Peyer's patch (tissue), 4 donors: ENCODE data around the gene IL3RA. TPM values are rescaled to one million over a fixed set of nuclear protein-coding genes. Genes with fewer than 3 reads are reported as not detected.

Experiments
- DNase-seq, 3 donors: peaks; one replicate each; pipeline ENCODE4 v3.0.0-alpha.2; 2017 to 2019
- H3K27ac ChIP-seq, 4 donors: fragments of 200-600 bp; sonication (generic); one replicate each; pipeline ENCODE4 v1.5.1; 2016 to 2019
- H3K27me3 ChIP-seq, 2 donors: fragments of 200-600 bp; sonication (generic); one replicate each; pipeline ENCODE4 v1.5.1; 2019
- H3K36me3 ChIP-seq, 3 donors: fragments of 200-600 bp; sonication (generic); one replicate each; pipeline ENCODE4 v1.5.1; 2016 to 2019
- H3K4me1 ChIP-seq, 4 donors: fragments of 200-600 bp; sonication (generic); one replicate each; pipeline ENCODE4 v1.5.1; 2016 to 2019
- H3K4me3 ChIP-seq, 4 donors: fragments of 200-600 bp; sonication (generic); 1 replicate in 3 of 4; 2 replicates in 1 of 4; pipeline ENCODE4 v1.5.1; 2016 to 2019; ENCODE audit warnings: mild to moderate bottlenecking in 1 of 4
- H3K9me3 ChIP-seq, 4 donors: fragments of 200-600 bp; sonication (generic); one replicate each; pipeline ENCODE4 v1.5.1; 2016 to 2019; ENCODE audit warnings: mild to moderate bottlenecking in 1 of 4
- CTCF ChIP-seq, 6 experiments: fragments of 450-650 bp in 4 of 6; fragments of 200-600 bp in 2 of 6; sonication (generic) in 1 of 6; IDR thresholded peaks; one replicate each; pipeline ENCODE4 v1.5.1; 2017 to 2019; ENCODE audit warnings: antibody characterized with exemption in 6 of 6, mild to moderate bottlenecking in 3 of 6, moderate library complexity in 1 of 6
- POLR2A ChIP-seq, 2 donors: fragments of 450-650 bp; IDR thresholded peaks; one replicate each; pipeline ENCODE4 v1.5.1; 2017; ENCODE audit warnings: antibody characterized with exemption in 2 of 2, mild to moderate bottlenecking in 2 of 2, moderate library complexity in 2 of 2
- total RNA-seq, 4 donors: library from RNA; depleted of rRNA; stranded (reverse); fragments of >200 nt; gene quantifications; one replicate each; pipeline ENCODE4 v1.1.0, GENCODE V29; 2016

Gene IL3RA
- total RNA-seq, 4 donors from 2014 or later = 0.88 to 2.4 (median 1.6) TPM

GRCh38 chrX:1419545-1420355 lies 83.2 kb downstream of the IL3RA start:
- no peak overlapping the region for H3K27ac ChIP-seq
- H3K36me3 ChIP-seq = peaks cover 0 to 28% (median 0%) of the 10 kb centered on the region in 3 donors
- H3K27me3 ChIP-seq = no peaks in the 10 kb centered on the region
- H3K4me3 ChIP-seq = no peak overlapping the region
- peak in 1 of 3 donors; percentile 42 for DNase-seq
- H3K9me3 ChIP-seq = peaks cover 0 to 11% (median 5%) of the 10 kb centered on the region in 4 donors
- TF ChIP-seq CTCF (IDR thresholded peaks at IDR 0.05) (no peak), POLR2A (IDR thresholded peaks at IDR 0.05) (no peak)
- H3K4me1 ChIP-seq = no peaks in the 10 kb centered on the region

- Histone ChIP-seq H3K27ac (no peak overlapping the region), H3K4me1 (no peaks in the 10 kb centered on the region), H3K9me3 (peaks cover 0 to 11% (median 5%) of the 10 kb centered on the region in 4 donors), H3K4me3 (no peak overlapping the region), H3K36me3 (peaks cover 0 to 32% (median 0%) of the 10 kb centered on the region in 3 donors), H3K27me3 (no peaks in the 10 kb centered on the region)
- DNase-seq = peak in 1 of 3 donors; percentile 42
- TF ChIP-seq CTCF (IDR thresholded peaks at IDR 0.05) (no peak), POLR2A (IDR thresholded peaks at IDR 0.05) (no peak)
These were observed 83.8 kb downstream of the IL3RA start for GRCh38 chrX:1420371-1420770.

- no peak for TF ChIP-seq POLR2A (IDR thresholded peaks at IDR 0.05)
- TF ChIP-seq CTCF (IDR thresholded peaks at IDR 0.05) = no peak
- no peaks in the 10 kb centered on the region for H3K27me3 ChIP-seq
- H3K36me3 ChIP-seq = peaks cover 0 to 36% (median 0%) of the 10 kb centered on the region in 3 donors
- H3K9me3 ChIP-seq = peaks cover 0 to 11% (median 5%) of the 10 kb centered on the region in 4 donors
- no peak overlapping the region for H3K27ac ChIP-seq
- no peak overlapping the region for H3K4me3 ChIP-seq
- H3K4me1 ChIP-seq = no peaks in the 10 kb centered on the region
- peak in 2 of 3 donors; percentile 18 to 19 for DNase-seq
These were observed 85.0 kb downstream of the IL3RA start for GRCh38 chrX:1421433-1422134.

GRCh38 chrX:1422135-1422465 lies 85.5 kb downstream of the IL3RA start:
- H3K9me3 ChIP-seq = peaks cover 0 to 11% (median 5%) of the 10 kb centered on the region in 4 donors
- H3K36me3 ChIP-seq = peaks cover 0 to 36% (median 0%) of the 10 kb centered on the region in 3 donors
- H3K27ac ChIP-seq = no peak overlapping the region
- H3K4me1 ChIP-seq = no peaks in the 10 kb centered on the region
- peak in 1 of 3 donors; percentile 10 for DNase-seq
- no peaks in the 10 kb centered on the region for H3K27me3 ChIP-seq
- no peak overlapping the region for H3K4me3 ChIP-seq
- TF ChIP-seq POLR2A (IDR thresholded peaks at IDR 0.05) = no peak
- TF ChIP-seq CTCF (IDR thresholded peaks at IDR 0.05) = no peak

- TF ChIP-seq POLR2A (IDR thresholded peaks at IDR 0.05) = no peak
- TF ChIP-seq CTCF (IDR thresholded peaks at IDR 0.05) = no peak
- Histone ChIP-seq H3K4me1 (no peaks in the 10 kb centered on the region), H3K36me3 (peaks cover 0 to 39% (median 0%) of the 10 kb centered on the region in 3 donors), H3K27ac (no peak overlapping the region), H3K27me3 (no peaks in the 10 kb centered on the region), H3K4me3 (no peak overlapping the region), H3K9me3 (peaks cover 0 to 11% (median 5%) of the 10 kb centered on the region in 4 donors)
- peak in 1 of 3 donors; percentile 27 for DNase-seq
These were observed 86.6 kb downstream of the IL3RA start for GRCh38 chrX:1423215-1423614.
